NB4 (cell line): ENCODE measurements around the gene FBXW11.

Experiments used
- POLR2A ChIP-seq: IDR thresholded peaks from 2 replicates; pipeline ENCODE4 v1.6.1; 2011; ENCODE audit warnings: mild to moderate bottlenecking; ENCODE audit not compliant: insufficient read length; ENCODE audit errors: extremely low read depth
- TF ChIP-seq, protein P1 (sequence below): IDR thresholded peaks from one replicate; pipeline ENCODE4 v1.5.1; 2012; ENCODE audit warnings: low read depth, low read length
- TF ChIP-seq, protein P2 (sequence below): IDR thresholded peaks from 2 replicates; pipeline ENCODE4 v1.6.1; 2011; ENCODE audit warnings: low read depth, low read length

DNA sequence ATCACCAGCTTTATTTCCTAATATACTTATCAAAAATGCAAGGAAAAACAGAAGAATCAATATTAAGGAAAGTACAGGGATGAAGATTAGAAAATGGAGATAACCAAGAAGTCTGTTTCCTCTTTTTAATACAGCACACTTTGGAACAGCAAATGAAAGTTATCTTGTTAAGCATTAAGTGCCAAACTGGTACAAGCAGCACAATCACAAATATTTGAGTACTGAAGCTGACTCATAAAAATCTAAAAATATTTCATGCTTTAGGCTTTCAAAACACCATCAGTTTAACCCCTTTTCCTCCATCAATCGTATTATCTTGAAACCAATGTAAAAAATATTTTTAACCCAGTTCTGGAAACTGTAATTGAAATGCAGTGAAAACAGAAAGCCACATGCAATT is 2.7 kb downstream of the FBXW11 start:
- TF ChIP-seq, protein P1, sequence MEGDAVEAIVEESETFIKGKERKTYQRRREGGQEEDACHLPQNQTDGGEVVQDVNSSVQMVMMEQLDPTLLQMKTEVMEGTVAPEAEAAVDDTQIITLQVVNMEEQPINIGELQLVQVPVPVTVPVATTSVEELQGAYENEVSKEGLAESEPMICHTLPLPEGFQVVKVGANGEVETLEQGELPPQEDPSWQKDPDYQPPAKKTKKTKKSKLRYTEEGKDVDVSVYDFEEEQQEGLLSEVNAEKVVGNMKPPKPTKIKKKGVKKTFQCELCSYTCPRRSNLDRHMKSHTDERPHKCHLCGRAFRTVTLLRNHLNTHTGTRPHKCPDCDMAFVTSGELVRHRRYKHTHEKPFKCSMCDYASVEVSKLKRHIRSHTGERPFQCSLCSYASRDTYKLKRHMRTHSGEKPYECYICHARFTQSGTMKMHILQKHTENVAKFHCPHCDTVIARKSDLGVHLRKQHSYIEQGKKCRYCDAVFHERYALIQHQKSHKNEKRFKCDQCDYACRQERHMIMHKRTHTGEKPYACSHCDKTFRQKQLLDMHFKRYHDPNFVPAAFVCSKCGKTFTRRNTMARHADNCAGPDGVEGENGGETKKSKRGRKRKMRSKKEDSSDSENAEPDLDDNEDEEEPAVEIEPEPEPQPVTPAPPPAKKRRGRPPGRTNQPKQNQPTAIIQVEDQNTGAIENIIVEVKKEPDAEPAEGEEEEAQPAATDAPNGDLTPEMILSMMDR: no peak
- no peak for TF ChIP-seq POLR2A
- TF ChIP-seq, protein P2, sequence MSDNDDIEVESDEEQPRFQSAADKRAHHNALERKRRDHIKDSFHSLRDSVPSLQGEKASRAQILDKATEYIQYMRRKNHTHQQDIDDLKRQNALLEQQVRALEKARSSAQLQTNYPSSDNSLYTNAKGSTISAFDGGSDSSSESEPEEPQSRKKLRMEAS: no peak
